ENCODE results near the gene KSR2.

The KSR2 gene

DNA sequence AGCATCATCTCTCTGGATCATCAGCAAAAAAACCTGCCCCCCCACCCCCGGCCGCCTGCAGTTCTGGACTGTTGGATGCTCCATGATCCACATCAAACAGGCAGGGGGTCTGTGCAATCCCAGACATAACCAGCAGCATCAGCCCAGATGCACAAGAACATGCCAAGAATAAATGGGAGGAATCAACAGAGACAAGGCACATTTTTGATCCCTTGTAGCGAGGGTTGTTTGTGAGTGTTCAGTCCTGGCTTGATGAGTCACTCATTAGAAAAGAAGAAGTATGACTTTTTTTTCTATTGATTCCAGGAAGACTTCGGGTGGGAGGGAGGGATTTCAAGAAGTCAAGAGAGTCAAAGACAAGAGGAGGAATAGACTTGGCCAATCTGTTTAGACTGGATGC, 244.2 kb downstream of the KSR2 start:
- Histone ChIP-seq H3K27ac (ENCODE audit: extremely low read depth, low read depth, low read length) (no peak overlapping the region), H3K9me3 (ENCODE audit: control insufficient read depth, insufficient read depth, low read depth, low read length) (no peaks in the 10 kb centered on the region), H3K36me3 (ENCODE audit: control insufficient read depth in 2 of 2, insufficient read depth in 1 of 2, low read length in 2 of 2) (no peaks in the 10 kb centered on the region), H3K4me3 (ENCODE audit: low read depth, low read length) (no peak overlapping the region), H3K4me1 (ENCODE audit: control insufficient read depth, insufficient read depth, low read length) (no peaks in the 10 kb centered on the region)
- POLR2A ChIA-PET: no interaction called here
- CTCF ChIA-PET: no interaction called here
- TF ChIP-seq ZNF140 (tag by site-specific recombination; IDR thresholded peaks at IDR 0.05) (no peak), ZFP41 (tag by site-specific recombination; IDR thresholded peaks at IDR 0.05; ENCODE audit: borderline replicate concordance) (no peak), ZBTB17 (tag by site-specific recombination; IDR thresholded peaks at IDR 0.05) (0 out of 2 replicates have a peak, but pooled peaks have one; percentile 17), ZNF843 (tag by site-specific recombination; IDR thresholded peaks at IDR 0.05) (no peak)
- TF ChIP-seq, protein P1, sequence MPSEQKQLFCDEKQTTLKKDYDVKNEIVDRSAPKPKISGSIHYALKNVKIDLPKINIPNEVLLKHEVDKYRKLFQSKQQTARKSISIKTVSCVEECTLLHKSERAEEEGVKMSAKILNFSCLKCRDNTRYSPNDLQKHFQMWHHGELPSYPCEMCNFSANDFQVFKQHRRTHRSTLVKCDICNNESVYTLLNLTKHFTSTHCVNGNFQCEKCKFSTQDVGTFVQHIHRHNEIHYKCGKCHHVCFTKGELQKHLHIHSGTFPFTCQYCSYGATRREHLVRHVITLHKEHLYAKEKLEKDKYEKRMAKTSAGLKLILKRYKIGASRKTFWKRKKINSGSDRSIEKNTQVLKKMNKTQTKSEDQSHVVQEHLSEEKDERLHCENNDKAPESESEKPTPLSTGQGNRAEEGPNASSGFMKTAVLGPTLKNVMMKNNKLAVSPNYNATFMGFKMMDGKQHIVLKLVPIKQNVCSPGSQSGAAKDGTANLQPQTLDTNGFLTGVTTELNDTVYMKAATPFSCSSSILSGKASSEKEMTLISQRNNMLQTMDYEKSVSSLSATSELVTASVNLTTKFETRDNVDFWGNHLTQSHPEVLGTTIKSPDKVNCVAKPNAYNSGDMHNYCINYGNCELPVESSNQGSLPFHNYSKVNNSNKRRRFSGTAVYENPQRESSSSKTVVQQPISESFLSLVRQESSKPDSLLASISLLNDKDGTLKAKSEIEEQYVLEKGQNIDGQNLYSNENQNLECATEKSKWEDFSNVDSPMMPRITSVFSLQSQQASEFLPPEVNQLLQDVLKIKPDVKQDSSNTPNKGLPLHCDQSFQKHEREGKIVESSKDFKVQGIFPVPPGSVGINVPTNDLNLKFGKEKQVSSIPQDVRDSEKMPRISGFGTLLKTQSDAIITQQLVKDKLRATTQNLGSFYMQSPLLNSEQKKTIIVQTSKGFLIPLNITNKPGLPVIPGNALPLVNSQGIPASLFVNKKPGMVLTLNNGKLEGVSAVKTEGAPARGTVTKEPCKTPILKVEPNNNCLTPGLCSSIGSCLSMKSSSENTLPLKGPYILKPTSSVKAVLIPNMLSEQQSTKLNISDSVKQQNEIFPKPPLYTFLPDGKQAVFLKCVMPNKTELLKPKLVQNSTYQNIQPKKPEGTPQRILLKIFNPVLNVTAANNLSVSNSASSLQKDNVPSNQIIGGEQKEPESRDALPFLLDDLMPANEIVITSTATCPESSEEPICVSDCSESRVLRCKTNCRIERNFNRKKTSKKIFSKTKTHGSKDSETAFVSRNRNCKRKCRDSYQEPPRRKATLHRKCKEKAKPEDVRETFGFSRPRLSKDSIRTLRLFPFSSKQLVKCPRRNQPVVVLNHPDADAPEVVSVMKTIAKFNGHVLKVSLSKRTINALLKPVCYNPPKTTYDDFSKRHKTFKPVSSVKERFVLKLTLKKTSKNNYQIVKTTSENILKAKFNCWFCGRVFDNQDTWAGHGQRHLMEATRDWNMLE (tag by site-specific recombination; conservative IDR thresholded peaks at IDR 0.05; ENCODE audit: low read depth): no peak

DNA sequence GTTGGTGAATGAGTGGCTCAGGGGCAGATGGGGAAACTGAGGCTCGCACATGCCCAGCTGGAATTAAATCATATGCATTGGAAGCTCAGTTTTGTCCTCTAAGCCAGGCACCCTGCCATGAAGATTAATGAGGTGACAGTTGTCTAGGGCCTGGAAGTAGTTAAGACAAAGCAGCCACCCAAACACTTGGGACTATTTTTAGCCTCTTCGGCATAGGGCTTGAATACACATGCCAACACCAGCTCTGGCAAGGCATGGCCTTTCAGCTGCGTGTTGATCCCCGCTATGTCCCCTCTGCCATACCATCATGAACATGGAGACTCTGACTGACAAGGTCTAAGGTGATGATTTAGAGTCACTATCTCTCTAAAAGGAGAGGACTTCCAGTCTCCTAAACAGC, 250.2 kb downstream of the KSR2 start:
- ChIA-PET CTCF (interaction anchor here (0.6 kb wide), 2 partner anchors 104 to 136 kb away, joined by 3 to 5 read pairs; no protein-coding TSS in a partner anchor), POLR2A (no interaction called here)
- TF ChIP-seq SCRT2 (tag by site-specific recombination; IDR thresholded peaks at IDR 0.05): no peak
- TF ChIP-seq, protein P2, sequence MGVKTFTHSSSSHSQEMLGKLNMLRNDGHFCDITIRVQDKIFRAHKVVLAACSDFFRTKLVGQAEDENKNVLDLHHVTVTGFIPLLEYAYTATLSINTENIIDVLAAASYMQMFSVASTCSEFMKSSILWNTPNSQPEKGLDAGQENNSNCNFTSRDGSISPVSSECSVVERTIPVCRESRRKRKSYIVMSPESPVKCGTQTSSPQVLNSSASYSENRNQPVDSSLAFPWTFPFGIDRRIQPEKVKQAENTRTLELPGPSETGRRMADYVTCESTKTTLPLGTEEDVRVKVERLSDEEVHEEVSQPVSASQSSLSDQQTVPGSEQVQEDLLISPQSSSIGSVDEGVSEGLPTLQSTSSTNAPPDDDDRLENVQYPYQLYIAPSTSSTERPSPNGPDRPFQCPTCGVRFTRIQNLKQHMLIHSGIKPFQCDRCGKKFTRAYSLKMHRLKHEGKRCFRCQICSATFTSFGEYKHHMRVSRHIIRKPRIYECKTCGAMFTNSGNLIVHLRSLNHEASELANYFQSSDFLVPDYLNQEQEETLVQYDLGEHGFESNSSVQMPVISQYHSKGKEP (tag by site-specific recombination; IDR thresholded peaks at IDR 0.05): no peak
- no peak for TF ChIP-seq ZNF629 (tag by site-specific recombination; IDR thresholded peaks at IDR 0.05)
- TF ChIP-seq ZNF426 (tag by site-specific recombination; IDR thresholded peaks at IDR 0.05): no peak
- TF ChIP-seq EGR2 (tag by site-specific recombination; IDR thresholded peaks at IDR 0.05; ENCODE audit: low read depth): no peak
- TF ChIP-seq, protein P3, sequence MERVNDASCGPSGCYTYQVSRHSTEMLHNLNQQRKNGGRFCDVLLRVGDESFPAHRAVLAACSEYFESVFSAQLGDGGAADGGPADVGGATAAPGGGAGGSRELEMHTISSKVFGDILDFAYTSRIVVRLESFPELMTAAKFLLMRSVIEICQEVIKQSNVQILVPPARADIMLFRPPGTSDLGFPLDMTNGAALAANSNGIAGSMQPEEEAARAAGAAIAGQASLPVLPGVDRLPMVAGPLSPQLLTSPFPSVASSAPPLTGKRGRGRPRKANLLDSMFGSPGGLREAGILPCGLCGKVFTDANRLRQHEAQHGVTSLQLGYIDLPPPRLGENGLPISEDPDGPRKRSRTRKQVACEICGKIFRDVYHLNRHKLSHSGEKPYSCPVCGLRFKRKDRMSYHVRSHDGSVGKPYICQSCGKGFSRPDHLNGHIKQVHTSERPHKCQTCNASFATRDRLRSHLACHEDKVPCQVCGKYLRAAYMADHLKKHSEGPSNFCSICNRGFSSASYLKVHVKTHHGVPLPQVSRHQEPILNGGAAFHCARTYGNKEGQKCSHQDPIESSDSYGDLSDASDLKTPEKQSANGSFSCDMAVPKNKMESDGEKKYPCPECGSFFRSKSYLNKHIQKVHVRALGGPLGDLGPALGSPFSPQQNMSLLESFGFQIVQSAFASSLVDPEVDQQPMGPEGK (tag by site-specific recombination; IDR thresholded peaks at IDR 0.05): no peak
- TF ChIP-seq, protein P4, sequence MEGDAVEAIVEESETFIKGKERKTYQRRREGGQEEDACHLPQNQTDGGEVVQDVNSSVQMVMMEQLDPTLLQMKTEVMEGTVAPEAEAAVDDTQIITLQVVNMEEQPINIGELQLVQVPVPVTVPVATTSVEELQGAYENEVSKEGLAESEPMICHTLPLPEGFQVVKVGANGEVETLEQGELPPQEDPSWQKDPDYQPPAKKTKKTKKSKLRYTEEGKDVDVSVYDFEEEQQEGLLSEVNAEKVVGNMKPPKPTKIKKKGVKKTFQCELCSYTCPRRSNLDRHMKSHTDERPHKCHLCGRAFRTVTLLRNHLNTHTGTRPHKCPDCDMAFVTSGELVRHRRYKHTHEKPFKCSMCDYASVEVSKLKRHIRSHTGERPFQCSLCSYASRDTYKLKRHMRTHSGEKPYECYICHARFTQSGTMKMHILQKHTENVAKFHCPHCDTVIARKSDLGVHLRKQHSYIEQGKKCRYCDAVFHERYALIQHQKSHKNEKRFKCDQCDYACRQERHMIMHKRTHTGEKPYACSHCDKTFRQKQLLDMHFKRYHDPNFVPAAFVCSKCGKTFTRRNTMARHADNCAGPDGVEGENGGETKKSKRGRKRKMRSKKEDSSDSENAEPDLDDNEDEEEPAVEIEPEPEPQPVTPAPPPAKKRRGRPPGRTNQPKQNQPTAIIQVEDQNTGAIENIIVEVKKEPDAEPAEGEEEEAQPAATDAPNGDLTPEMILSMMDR (tag by site-specific recombination; IDR thresholded peaks at IDR 0.05): no peak
- TF ChIP-seq ZNF37A (tag by site-specific recombination; IDR thresholded peaks at IDR 0.05): no peak
- TF ChIP-seq ZNF292 (tag by site-specific recombination; IDR thresholded peaks at IDR 0.05; ENCODE audit: borderline replicate concordance, low read depth): no peak
- no peak for TF ChIP-seq ZNF473 (tag by site-specific recombination; IDR thresholded peaks at IDR 0.05)
- TF ChIP-seq SP7 (tag by site-specific recombination; IDR thresholded peaks at IDR 0.05): no peak
- TF ChIP-seq, protein P5, sequence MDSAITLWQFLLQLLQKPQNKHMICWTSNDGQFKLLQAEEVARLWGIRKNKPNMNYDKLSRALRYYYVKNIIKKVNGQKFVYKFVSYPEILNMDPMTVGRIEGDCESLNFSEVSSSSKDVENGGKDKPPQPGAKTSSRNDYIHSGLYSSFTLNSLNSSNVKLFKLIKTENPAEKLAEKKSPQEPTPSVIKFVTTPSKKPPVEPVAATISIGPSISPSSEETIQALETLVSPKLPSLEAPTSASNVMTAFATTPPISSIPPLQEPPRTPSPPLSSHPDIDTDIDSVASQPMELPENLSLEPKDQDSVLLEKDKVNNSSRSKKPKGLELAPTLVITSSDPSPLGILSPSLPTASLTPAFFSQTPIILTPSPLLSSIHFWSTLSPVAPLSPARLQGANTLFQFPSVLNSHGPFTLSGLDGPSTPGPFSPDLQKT (IDR thresholded peaks at IDR 0.05; ENCODE audit: borderline replicate concordance, low read depth, low read length): no peak
- no peak for TF ChIP-seq ZFP69B (tag by site-specific recombination; IDR thresholded peaks at IDR 0.05)
- Histone ChIP-seq H3K27ac (ENCODE audit: extremely low read depth, low read depth, low read length) (no peak overlapping the region), H3K4me3 (ENCODE audit: low read depth, low read length) (no peak overlapping the region), H3K9me3 (ENCODE audit: control insufficient read depth, insufficient read depth, low read depth, low read length) (no peaks in the 10 kb centered on the region), H3K4me1 (ENCODE audit: control insufficient read depth, insufficient read depth, low read length) (no peaks in the 10 kb centered on the region), H3K36me3 (ENCODE audit: control insufficient read depth in 2 of 2, insufficient read depth in 1 of 2, low read length in 2 of 2) (no peaks in the 10 kb centered on the region)

All from HEK293 (cell line).